Stimulated activated CD4-positive, alpha-beta T cell treated with anti-CD3 and anti-CD28 coated beads, TNF-alpha, amount 100 ng/mL, for 1 hour (primary cell): ENCODE results near the gene TEC.
A peak's percentile ranks its signal among the peaks of the same experiment; 100 is the strongest.

Source experiments
- DNase-seq, 3 donors: peaks; one replicate each; pipeline ENCODE4 v3.0.0-alpha.2; 2020; ENCODE audit warnings: low read depth in 3 of 3, low spot score in 1 of 3

The TEC gene

DNA sequence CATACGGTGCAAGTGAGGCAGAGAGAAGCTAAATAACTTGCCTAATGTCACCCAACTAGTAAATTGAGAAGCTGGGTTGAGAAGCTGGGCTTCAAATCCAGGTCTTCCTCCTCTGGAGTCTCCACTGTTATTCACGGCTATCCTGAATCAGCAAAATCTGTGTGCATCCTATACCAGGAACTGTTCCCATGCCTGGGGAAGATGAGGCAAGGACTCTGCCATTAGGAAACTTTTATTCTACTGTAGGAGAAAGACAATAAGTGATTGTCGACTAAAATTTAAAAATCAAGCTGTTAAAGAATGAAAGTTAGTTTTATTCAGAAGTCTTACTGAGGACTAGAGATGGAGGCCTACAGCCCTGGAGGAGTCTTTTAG lies 872 bp upstream of the TEC start:
- no peak for DNase-seq

DNA sequence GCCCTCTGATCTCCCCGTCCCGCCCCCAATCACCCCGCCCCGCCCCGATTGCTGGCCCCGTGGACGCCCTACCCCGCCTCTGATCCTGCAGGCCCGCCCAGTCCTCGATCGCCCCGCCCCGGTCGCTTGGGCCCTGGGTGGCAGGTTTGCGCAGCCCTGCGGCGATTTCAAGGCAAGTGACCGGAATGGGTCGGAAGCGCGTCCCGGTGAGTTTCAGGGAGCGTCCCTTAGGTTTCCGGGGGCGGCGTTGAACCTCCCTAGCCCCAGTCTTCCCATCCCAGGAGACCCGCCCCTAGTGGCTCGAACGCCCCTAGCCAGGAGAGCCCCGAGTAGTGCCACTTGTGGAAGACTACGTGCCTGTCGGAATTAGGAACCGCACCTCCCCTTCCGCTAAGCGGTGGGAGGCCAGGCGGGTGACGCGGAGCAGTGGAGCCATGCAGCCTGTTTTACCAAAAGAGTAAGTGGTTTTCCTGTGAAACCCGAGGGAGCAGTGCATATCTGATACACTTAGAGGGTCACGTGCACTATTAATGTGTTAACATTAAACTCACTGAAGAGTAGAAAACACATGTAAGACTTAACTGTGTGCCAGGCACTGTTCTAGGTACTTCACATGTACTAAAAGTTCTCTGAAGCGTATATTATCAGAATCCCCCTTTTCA lies 354 bp upstream of the TEC start:
- peak; percentile 58 to 87 (median 67) for DNase-seq

DNA sequence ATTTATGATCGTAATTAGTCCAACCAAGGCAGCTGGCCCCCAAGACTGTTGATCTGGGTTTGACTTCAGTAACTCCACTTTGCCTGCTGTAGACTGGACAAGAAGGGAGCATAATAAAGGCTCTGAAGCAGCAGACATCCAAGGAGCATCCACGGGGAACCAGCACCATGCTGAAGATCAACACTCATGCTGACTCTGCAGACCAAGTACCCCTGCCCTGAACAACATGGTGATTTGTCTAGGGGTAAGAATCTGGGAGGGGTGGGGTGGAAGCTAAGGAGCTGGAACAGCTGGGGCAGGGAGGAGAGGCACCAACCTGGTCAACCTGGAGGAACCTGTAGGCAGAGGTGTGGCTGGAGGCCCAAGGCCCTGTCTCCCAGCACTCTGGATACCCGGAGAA lies 2.1 kb downstream of the TEC start:
- no peak for DNase-seq

DNA sequence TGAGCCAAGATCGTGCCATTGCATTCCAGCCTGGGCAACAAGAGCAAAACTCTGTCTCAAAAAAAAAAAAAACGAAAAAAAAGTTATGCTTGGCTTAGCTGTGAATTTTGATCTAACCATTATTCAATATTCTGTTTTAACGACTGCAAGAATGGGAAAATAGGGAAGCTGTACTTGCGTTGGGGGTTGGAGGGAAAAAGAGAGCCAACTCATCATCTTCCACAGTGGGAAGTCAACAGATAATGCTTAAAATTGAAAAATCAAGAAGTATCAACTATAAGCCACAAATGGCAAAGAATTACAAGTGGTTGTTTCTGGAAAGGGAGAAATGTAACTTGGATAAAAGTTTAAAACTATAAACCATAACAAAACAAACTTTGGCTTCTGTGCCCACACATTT lies 2.9 kb downstream of the TEC start:
- DNase-seq, result no peak

DNA sequence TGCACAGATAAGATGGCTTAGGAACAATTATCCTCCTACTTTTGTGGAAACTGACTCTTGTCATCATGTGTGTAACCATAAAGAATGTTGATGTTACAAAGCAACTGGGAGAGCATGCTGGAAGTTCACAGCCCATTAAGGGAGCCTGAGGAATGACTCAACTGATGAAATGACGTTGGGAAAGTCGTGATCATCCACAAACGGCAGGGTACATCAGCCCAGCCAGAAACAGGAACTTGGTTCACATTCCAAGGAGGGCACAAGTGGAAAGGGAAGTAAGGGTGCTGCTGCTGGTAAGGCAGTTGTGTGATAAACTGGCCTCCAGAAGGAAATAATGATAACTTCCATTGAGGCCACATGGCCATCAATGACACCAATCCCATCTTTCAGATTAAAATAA lies 6.7 kb downstream of the TEC start:
- DNase-seq, result no peak

DNA sequence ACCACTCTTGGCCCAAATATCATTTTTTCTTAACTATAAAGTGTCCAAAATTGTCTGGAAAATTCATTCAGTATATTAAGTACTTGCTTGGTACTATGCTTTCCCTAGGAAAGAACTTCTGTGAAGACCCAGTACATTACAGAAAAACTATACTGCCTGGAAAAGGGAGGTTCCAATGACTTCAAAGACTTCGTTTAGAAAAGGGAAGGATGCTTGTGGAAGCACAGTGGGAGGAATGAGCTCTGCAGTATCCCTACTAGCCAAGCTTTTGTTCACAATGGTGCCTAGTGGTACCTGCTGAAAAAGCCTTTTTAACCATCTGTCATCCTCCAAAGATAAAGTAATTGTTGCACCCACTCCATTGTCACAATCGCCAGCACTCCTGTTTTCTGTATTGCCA lies 7.2 kb downstream of the TEC start:
- DNase-seq, result no peak

DNA sequence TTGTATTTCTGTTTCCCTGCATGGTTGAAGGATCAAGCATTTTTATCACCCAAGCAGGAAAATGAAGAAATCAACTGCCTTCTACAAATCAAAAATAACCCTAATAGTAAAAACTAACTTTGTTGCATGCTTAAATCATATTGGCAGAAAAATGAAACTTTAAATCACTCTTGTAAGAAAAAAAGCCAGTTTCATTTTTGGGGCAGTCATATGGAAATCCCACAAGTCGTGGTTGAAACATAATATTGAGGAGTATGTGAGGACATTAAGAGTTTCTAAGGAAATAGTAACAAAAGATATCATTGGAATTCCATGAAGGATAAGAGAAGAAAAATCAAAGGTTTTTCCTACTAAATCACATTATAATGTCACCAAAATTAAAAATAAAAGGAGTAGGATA lies 8.4 kb downstream of the TEC start:
- no peak for DNase-seq

DNA sequence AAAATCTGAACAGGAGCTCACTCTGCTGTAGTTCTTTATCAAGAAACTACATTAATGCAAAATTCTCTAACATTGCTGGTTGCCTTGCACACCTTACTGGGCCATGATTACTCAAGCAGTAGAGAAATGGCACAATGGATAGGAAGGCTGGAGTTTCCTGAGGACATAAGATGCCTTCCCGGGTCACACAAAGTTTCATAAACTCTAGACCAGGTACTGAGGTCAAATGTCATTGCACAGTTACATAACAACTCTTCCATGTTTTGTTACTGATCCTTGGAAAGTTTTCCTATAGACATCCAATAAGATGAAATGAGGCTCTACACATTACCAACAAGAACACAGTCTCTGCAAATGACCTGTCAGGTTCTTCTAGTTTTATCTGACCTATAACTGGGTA lies 9.9 kb downstream of the TEC start:
- no peak for DNase-seq

DNA sequence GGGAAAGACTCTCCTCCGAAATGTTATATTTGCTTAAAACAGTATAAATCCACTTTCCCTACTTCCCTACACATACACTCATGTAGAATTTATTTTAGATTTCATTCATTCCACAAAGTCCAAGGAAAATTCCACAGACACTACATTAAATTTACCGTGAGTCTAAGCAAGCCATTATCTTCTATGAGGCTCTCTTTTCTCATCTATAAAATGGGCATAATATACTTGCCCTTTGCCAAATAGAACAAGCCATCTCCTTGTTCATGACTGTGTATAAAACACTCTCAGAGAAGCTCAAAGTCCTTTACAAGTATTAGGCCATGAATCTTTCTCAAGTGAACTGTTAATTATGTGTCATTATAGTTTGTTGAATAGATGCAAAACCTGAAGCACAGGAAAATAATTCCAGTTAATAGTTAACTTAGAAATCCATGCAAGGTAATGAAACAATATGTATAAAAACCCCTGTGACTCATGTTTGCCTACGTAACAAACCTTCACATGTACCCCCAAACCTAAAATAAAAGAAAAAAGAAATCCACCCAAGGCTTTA lies 10.7 kb downstream of the TEC start:
- no peak for DNase-seq

DNA sequence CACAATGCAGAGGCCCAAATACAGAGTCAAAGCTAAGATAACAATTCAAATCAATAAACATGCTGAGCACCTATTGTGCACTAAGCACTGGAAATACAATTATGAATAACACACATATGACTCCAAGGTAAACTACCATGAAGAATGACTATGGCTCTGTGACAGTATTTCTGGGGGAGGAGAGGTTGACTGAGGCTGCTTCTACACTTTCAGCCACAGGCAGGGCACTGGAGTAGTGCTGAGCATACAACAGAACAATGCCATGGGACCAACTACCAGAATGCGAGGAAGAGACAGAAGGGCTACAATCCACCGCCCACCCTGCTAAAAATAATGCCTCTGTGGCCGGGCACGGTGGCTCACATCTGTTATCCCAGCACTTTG lies 13.7 kb downstream of the TEC start:
- DNase-seq, result no peak

DNA sequence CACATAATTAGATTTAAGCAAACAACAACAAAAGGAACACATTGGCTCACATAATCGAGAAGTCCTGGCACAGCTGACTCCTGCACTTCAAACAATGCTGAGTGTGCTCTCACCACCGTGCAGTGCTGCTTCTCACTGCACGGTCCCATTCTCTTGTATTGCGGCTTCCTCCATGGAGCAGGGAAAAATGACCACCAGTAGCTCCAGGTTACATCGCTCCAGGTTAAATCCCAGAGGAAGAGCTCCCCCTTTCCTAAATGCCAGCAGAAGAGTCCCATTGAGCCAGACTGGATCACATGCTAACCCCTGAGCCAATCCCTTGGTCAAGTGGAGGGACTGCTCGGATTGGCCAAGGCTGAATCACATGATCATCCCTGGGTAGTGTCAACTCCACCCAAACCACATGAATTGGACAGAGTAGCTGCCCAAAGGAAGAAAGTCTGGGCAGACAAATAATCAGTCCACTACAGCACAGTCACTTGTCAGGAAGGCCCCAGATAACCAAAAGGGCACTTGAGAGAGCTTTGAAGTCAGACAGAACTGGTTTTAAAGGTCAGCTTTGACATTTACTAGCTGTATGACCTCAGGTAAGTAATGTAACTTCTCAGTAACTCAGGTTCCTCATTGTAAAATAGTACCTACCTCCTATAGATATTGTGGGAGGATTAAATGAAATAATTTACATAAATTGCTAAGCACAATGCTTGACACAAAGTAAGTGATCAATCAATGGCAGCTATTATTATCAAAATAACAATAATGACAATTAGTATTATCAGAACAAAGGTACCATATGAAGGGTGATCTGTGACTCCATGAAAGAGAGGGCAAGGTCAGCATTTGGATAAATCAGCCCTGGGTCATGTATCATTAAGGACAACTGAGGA lies 14.3 kb downstream of the TEC start:
- DNase-seq, result no peak

DNA sequence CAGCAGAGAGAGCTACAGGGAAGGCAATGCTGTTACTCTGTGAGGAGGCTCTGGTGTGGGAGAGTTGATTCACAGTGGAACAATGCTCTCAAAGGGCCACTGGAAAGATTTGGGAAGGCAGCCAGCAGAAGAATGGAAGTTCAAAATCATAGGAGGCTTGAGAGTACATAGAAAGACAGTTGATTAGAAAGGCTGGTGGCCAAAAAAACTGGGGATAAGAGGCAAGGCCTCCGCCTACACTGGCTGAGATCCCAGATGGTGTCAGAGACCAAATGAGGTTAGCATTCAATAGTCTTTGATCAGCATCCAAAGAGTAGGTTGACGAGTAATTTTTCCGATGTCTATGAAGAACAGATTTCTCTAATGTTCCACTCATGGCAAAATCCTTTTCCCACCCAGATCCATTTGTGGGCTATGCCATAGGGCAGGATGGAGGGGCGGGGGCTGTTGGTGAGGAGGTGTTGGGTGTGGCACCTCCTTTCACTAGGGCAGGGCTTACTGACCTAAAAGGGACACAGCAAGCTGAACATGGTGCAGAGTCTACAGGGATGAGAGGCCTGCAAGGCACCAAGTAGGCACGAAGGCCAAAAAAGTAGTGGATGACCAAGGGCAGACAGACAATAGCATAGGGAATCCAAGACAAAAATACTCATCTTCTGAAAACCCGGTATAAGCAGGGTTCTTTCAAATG lies 15.1 kb downstream of the TEC start:
- no peak for DNase-seq

DNA sequence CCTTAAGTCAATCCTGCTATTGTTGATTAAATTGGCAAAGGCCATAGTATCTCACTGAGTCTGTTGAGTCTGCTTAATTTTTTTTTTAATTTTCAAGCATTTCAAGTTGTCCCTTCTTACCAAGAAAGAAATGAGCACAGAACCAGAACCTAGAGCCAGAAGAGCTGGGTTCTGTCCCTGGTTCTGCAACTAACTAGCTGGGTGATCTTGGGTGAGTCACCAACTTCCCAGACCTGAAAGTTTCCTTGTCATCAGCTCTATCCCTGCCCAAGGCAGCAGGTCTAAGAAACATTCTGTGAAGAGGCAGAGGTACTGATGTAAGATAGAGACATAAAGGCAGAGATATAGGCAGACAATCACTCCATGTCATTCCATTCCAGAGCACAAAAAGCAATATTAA lies 17.3 kb downstream of the TEC start:
- DNase-seq, result no peak

DNA sequence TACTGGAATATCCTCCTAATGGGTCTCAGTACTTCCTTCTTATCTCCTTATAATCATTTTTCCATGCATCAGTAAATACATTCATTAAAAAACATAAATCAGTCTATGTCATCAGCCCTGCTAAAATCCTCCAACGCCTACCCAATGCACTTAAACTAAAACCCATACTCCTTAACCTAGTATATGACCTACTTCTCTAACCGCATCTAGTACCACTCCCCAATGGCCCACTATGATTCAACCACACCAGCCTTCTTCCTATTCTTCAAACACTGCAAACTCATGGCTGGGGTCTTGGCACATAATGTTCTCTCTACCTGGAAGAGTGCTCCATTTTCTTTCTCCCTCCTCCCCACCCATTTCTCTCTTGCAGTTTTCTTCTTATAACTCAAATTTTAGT lies 18.7 kb downstream of the TEC start:
- DNase-seq, result no peak

DNA sequence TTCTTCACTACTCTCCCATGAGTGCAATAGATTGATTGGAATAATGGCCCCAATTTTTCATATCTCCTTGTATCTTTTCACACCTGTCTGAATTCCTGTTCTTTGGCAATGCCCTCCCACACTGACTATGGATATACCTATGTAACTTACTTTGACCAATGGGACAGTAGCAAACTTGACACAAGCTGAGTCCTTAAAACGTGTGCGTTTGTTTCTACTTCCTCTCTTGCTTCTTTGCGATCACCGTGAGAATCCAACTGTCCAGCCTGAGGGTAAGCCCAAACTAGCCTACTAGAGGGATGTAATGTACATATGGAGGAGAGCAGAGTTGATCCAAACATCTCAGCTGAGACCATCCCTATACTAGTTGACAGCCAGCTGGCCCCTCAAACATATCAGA lies 19.3 kb downstream of the TEC start:
- DNase-seq, result no peak

DNA sequence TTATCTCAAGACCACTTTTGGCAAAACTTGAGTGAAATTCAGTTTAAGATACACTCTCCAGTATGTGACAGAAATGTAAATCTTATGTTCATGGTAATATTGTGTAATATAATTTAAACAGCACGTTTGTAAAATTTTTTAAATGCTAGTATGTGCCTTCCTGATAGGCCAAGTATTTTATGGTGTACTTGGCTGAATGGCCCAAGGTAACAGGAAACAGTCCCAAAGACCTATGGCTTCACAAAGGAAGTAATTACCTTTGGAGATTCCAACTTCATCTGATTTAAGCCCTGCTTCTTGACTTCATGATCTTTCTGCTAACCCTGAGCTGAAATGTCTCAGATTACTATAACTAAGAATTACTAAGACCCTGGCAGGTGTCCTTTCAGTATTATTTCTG lies 20.3 kb downstream of the TEC start:
- no peak for DNase-seq

DNA sequence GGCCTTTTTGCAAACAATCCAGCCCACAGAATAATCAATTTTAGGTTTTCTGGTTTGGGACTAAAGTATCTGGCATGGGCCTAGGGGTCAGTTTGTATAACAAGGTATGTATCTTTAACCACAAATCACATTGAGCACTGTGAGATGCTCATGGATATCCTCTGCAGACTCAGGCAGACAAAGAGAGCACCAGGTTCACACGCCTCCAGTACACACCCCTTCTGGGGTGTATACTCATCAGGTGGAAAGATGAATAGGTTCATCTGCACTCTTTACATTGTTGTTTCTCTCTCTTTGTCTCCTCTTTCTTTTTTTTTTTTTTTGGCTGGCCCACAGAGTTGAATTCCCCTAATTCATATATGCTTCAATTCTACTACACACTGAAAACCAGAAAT lies 21.1 kb downstream of the TEC start:
- DNase-seq, result no peak

DNA sequence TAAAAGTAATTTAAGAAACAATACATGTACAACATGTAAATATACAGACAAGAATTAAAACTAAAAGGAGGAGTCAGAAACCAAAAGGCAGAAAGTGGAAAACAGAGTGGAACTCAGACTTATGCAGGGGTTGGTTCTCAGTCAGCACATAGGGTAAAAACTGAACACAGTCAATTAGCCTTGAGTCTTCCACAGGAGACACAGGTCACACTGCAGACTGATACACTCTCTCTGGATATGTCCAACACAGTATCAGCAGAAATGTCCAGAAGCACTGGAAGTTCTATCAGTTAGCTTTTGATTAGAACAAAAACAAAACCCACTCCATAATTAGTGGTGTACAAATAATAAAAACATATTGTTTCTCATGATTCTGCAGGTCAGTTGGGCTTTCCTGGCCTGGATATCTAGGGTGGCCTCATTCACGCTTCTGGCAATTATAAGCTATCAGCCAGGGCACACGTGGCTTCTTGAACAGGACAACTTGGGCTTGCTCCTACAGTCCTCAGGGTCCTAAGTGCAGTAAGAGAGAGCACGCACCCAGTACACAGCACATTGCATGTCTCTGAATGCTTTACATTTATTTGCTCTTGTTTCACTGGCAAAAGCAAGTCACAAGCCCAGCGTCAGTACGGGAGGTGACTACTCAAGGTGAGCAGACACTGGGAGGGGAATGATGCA lies 21.6 kb downstream of the TEC start:
- no peak for DNase-seq

DNA sequence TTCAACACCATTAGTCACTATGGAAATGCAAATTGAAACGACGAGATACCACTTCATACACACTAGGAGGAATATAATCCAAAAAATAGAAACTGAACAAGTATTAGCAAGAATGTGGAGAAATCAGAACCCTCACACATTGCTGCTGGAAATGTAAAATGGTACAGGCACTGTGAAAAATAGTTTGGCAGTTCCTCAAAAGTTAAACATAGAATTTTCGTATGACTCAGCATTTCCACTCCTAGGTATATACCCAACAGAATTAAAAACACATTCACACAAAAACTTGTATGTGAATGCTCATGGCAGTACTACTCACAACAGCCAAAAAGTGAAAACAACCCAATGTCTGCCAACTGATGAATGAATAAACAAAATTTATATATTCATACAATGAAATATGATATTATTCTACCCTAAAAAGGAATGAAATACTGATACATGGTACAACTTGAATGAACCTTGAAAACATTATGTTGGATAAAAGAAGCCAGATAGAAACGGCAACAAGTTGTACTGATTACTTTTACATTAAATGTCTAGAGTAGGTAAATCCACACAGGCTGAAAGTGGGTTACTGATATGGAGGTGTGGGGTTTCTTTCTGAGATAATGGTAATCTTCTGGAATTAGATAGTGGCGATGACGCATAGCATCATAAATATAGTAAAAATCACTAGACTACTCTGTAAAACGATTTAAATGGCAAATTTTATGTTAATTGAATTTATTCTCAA lies 22.3 kb downstream of the TEC start:
- no peak for DNase-seq

DNA sequence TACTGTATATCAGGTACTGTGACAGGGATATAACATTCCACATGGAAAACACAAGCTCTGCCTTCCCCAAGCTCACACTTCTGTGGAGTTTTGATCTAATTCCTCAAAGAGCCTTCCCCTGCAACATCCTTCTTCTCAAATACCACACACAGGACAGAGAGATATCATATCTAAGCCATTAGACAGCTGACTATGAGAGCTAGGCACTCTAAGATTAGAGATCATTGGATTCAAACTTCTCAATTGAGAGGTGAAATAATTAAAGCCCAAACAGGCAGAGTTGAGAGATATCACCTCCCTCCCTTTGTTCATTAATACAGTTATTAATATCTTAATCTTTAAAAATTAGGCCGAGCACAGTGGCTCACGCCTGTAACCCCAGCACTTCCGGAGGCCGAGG lies 25.0 kb downstream of the TEC start:
- DNase-seq, result no peak

DNA sequence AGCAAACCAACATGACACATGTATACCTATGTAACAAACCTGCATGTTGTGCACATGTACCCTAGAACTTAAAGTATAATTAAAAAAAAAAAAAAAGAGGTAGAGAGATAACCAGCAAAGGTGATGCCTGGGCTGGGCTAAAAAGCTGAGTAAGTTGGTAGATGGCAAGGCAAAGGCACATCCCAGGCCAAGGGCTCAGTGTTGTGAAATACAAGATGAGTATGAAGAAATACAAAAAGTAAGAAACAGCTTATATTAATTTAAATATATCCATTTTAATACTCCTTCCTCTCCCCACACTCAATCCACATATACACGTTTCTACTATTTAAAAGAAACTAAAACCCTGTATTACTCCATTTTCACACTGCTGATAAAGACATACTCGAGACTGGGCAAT lies 25.8 kb downstream of the TEC start:
- DNase-seq, result no peak
